Adipose tissue (tissue), 3 donors: ENCODE data around the gene DNM3. TPM values are rescaled to one million over a fixed set of nuclear protein-coding genes. Genes with fewer than 3 reads are reported as not detected.

Experiments
- H3K27ac ChIP-seq: one replicate; pipeline ENCODE4 v1.5.1; 2013; ENCODE audit warnings: low read depth, low read length
- WGBS, 3 donors: extraction: QIAGEN DNeasy Blood & Tissue Kit; methylation state at CpG; one replicate each; pipeline ENCODE4 v1.1.7; 2013; 5-methylcytosine and 5-hydroxymethylcytosine counted together
- polyA plus RNA-seq, 3 donors: library from polyadenylated mRNA; stranded (reverse); fragments of 200-250 nt; gene quantifications; one replicate each; pipeline ENCODE4 v1.2.3, GENCODE V29; 2013
- donor health status: healthy with polysubstance abuse.
- donor health status: Bipolar disorder and iron deficiency.
- donor health status: healthy.

DNM3 gene
- polyA plus RNA-seq, 3 donors, result 0.37 to 3.0 (median 2.1) TPM

GRCh38 chr1:172390683-172391551 lies 549.6 kb downstream of the DNM3 start:
- no peak overlapping the region for H3K27ac ChIP-seq
- WGBS, 3 donors, result 53 to 78% (median 62%) methylated on average over 9 of the region's 9 CpGs

GRCh38 chr1:172391976-172392375 lies 550.7 kb downstream of the DNM3 start:
- H3K27ac ChIP-seq, result no peak overlapping the region
- WGBS, 3 donors, result 92 to 98% (median 96%) methylated on average over 1 of the region's 1 CpG

- no peak overlapping the region for H3K27ac ChIP-seq
- 80 to 94% (median 85%) methylated on average over 5 of the region's 5 CpGs for WGBS, 3 donors
These were observed 552.1 kb downstream of the DNM3 start for GRCh38 chr1:172393354-172393753.

DNA sequence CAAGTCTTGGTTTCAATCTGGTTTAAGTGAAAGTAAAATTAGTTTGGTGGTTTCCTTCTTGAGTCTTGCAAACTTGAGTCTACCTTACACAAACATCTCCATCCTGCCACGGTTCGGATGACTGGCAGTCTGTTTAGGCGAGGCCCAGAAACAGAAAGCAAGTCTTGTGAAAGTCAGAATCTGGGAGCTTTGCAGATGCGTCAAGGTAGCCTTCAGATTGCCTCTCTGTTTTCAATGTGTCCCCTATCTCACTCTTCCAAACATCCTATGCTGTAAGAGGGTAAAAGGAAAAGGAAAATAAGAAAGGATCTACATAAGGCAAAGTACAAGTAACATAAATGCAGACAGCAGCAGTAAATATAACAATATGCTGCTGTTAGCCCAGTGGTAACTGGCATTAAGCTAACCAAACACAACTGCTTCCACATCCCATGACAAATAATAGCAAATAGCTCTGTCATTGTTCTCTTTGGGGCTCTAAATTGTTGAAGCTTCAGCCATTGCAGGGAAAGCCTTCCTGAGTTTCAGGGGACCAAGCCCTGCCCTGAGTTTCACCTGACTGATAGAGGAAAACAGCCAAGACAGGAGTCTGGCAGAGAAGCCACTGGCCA lies 552.9 kb downstream of the DNM3 start:
- 30 to 47% (median 41%) methylated on average over 4 of the region's 4 CpGs for WGBS, 3 donors
- H3K27ac ChIP-seq, result no peak overlapping the region

DNA sequence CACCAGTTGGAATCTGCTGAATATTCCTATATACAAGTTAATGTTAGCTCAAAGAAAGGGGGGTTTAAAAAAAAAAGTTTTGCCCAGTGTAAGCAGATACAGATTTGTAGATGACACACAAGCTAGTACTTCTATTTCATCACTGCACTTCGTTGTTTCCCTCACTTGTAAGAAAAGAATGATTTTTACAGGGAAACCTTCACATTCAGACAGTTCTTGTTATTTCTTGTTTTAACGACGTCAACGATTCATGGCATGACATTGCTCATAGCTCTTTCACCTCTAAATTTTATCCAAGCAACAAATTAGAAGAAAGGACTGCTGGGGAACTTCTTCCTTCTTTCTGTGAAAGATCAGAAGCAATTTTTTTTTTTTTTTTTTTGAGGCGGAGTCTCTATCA lies 553.5 kb downstream of the DNM3 start:
- WGBS, 3 donors, result 88 to 93% (median 92%) methylated on average over 5 of the region's 5 CpGs

GRCh38 chr1:172395576-172395975 lies 554.3 kb downstream of the DNM3 start:
- no peak overlapping the region for H3K27ac ChIP-seq
- 91 to 95% (median 94%) methylated on average over 3 of the region's 3 CpGs for WGBS, 3 donors

More for the DNA sequence above, 553.5 kb downstream of the DNM3 start:
- H3K27ac ChIP-seq, result no peak overlapping the region

DNA sequence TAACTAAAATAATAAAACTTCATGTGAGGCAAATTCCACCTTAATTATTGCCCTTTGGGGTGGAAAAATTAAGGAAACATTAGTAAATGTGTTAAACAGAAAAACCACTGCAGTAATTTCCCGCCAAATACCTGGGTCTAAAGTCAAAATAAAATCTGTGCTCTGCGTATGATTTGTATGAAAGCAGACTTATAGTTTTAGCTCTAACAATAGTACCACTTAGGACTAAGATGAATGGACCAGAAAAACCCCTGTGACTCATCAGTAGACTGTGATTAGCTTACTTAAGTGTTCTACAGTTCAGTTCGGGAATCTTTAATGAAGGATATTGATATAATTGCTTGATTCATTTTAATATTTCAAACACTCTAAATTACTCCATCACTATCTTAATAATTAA lies 555.9 kb downstream of the DNM3 start:
- 78 to 91% (median 81%) methylated on average over 3 of the region's 3 CpGs for WGBS, 3 donors

DNA sequence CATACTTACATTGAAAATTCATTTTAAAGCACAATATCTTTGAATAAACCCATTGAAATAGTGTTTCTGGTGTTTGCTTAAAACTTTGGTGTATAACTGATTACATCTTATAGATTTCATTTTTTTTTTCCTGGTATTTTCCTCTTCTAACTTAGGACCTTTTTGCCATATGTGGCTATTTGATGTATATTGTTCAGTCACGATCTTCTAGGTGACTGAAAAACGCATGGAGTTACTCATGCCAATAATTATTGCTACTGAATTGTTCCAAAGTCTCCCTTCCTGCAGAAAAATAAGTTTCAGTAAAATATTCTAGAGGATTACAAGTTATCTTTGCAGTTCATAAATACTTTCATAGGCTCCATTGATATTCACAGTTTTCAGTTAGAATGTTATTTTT lies 556.3 kb downstream of the DNM3 start:
- 86 to 87% (median 87%) methylated on average over 2 of the region's 2 CpGs for WGBS, 3 donors
- no peak overlapping the region for H3K27ac ChIP-seq

More for the DNA sequence above, 555.9 kb downstream of the DNM3 start:
- no peak overlapping the region for H3K27ac ChIP-seq

DNA sequence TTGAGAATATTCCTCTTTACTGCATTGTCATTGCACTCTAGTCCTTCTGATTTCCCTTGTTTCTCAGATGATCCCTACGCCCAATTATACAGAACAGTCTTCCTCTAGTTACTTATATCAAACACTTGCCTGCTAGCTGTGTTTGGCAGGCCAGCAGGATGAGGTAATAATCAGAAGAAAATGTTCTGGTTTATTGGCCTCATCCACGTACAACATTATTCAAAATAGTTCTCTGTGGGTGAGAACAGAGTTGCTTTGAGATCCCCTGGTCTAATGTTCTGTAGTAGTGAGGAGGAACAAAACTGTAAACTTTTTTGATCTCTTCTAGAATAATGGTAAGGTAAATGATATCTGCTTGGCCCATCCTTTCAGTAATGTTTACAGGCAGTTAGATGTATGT lies 556.9 kb downstream of the DNM3 start:
- no peak overlapping the region for H3K27ac ChIP-seq
- 57 to 78% (median 60%) methylated on average over 2 of the region's 2 CpGs for WGBS, 3 donors

- no peak overlapping the region for H3K27ac ChIP-seq
- 31 to 38% (median 32%) methylated on average over 9 of the region's 9 CpGs for WGBS, 3 donors
These were observed 557.9 kb downstream of the DNM3 start for GRCh38 chr1:172398970-172399755.

GRCh38 chr1:172399756-172400721 lies 558.7 kb downstream of the DNM3 start:
- 56 to 81% (median 61%) methylated on average over 6 of the region's 6 CpGs for WGBS, 3 donors
- H3K27ac ChIP-seq, result no peak overlapping the region

- H3K27ac ChIP-seq, result no peak overlapping the region
- WGBS, 3 donors, result 48 to 74% (median 67%) methylated on average over 1 of the region's 1 CpG
These were observed 559.4 kb downstream of the DNM3 start for GRCh38 chr1:172400722-172401105.

GRCh38 chr1:172401477-172401876 lies 560.2 kb downstream of the DNM3 start:
- H3K27ac ChIP-seq, result no peak overlapping the region

DNA sequence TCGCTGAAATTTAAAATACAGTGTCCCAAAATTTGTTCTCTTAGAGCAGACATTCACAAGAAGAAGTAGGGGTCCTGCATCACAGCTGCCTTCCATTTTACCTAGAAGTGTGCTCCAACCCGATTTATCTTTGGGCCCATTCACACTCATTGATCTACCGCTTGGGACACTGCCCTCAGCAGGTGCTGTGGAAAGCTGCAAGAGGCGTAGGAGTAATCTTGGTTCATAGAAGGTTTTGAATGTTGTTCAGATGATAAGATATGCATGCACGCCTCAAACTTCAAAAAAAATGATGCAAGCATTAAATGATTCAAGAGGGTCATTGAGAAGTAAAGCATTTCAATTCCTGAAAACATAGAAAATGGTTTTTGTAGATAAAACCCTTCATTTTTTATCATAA lies 560.6 kb downstream of the DNM3 start:
- no peak overlapping the region for H3K27ac ChIP-seq
- 53 to 88% (median 82%) methylated on average over 5 of the region's 5 CpGs for WGBS, 3 donors

DNA sequence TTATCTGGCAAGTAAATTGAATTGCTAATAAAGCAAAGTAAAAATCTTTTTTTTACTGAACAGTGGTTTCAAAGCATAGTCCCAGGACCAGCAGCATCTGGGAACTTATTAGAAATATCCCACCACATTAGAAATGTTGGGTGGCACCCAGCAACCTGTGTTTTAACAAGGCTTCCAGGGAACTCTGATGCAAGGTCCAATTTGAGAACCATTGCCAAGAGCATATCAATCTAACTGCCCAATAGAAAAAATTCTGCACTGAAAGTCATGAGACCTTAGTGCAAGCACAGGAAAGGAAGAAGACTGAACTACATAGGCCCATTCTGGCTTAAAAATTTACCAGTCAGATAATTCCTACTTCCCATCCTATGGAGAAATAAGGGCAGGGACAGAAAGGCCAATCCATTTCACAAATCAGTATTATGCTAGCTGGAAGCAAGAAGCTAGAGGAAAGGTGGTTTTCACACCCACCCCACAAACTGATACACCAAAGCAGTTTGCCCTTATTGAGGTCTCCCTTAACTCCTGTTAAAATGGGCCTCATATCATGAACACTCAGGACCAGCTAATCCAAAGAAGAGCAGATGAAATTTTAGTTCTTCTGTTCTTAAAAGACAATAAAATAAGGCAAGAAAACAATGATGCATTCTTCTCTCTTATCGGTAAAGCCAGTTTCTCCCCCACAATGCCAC lies 561.7 kb downstream of the DNM3 start:
- 74 to 88% (median 80%) methylated on average over 1 of the region's 1 CpG for WGBS, 3 donors
- no peak overlapping the region for H3K27ac ChIP-seq

DNA sequence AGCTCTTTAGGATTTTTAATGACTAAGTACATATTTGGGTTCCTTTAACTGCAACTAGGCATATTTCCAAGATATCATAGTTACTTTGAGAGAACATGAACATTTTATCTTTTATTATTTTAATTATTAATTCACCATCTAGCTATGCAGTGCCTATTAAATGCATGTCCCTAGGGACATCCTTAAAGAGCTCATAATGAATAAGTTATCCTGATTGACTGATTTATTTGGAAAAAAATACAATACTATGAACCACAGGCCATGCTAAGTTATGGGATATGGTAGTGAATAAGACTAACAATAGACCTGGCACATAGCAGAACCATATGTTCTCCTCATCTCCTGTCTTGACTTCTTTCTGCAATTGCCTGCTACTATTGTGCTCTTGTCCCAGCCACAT lies 562.8 kb downstream of the DNM3 start:
- H3K27ac ChIP-seq, result no peak overlapping the region

- no peak overlapping the region for H3K27ac ChIP-seq
These were observed 564.6 kb downstream of the DNM3 start for GRCh38 chr1:172405912-172406311.

- WGBS, 3 donors, result 34 to 92% (median 78%) methylated on average over 1 of the region's 1 CpG
These were observed 565.7 kb downstream of the DNM3 start for GRCh38 chr1:172406968-172407367.

More at GRCh38 chr1:172406968-172407367, 565.7 kb downstream of the DNM3 start:
- no peak overlapping the region for H3K27ac ChIP-seq
